ENCODE measurements around the gene TCF12.
"Not testable (repeated sequence)": the region's sequence is repeated elsewhere in the genome, so short reads cannot be mapped to it uniquely, and the experiment has no call there.

The TCF12 gene

DNA sequence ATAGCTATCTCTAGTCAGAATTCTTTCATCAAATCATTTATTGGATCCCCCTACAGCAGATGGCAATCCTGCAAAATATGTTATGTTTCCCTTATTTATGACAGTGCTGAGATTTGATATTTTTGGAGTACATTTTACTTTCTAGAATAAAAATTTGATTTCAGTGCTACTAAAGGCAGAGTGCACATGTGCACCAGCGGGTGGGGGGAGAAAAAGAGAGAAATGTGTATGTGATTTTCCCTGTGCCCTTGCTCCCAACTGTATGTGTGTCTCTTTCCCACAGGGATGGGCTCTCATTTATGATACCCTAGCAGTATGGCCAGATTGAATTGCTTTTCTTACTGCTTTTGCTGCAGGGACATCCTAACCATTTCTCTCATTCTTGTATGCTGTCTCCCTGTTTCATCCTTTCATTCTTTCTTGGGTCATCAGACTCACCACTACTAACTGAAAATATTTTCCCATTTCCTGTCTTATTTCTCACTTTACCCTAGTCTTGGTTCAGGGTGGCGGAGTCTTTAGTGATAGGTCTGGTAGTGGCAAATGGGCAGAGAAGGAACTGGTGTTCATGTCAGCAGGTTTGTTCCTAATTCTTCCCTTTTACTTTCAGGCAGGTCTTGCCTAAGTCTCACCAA, 140.7 kb downstream of the TCF12 start:
- no peak for DNase-seq

DNA sequence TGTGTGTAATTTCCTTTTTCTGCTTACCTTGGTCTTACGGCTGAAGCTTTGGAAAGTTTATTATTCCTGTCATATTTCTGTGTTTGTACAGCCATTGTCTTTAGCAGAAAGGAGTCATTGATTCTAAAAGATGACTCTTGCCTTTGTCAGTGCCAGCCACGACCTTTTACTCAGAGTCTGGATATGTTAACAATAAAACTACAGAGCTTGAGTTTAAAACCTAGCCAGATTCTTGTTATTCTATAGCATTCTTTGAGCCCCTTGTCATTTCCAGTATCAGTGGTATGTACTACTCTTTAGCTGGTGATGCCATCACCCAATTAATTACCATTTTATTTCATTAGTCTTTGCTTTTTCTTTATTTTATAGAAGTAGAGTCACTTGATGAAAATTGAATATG, 142.4 kb downstream of the TCF12 start:
- DNase-seq = no peak

DNA sequence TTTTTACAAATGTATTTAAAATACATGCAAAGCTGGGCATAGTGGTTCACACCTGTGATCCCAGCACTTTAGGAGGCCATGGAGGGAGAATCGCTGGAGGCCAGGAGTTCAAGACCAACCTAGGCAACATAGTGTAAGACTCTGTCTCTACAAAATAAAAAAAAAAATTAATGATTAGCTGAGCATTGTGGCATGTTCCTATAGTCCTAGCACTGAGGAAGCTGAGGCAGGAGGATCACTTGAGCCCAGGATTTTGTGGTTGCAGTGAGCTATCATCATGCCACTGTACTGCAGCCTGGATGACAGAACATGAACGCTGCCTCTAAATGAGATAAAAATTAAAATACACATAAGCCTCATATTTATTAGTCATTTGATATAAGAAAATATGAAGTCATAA, 142.8 kb downstream of the TCF12 start:
- DNase-seq = no peak

DNA sequence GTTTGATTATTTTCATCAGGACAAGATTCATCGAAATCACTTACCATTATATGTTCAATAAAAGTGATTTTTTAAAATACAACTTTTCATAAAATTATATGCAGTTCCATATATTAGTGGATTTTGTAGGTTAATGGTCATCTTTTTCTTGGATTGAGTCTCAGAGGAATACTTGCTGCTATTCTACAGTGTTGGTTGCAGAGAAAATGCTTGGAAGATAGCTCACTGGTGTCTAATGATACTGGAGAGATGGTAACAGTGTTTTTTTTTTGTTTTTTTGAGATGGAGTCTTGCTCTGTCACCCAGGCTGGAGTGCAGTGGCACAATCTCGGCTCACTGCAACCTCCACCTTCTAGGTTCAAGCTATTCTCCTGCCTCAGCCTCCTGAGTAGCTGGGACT, 143.3 kb downstream of the TCF12 start:
- no peak for DNase-seq

DNA sequence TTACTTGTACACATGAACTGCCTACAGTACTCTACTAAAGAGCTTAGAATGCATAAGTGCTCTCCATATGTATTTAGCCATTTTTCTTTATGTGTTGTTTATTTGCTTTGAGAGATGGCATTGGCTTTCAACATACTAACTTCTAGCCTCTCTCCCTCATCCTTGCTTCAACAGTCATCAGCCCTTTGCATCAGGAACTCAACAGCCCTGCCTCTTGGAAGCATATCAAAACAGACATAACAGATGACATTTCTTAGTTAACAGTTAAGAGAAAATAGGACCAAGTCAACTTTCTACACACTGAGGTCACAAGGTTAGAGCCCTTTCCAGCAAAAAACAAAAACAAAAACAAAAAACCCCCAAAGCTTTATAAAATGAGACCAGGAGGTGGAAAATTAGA, 145.6 kb downstream of the TCF12 start:
- DNase-seq = no peak

DNA sequence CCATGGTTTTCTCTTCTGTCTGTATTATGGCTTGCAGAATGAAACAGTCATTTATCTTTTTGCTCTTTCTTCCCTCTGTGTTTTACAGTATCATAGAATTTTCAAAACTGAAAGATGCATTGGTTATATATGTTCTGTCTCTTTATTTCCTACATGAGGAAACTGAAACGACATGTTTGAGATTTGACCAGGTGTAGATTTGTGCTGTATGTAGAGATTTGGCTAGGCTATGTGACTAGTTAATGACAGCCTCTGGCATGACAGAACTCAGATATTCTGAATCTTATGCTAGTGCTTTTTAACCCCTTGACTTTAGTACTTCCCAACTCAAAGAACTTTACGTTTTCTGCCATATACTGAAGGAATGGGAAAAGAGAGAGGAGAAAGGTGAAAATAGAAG, 151.0 kb downstream of the TCF12 start:
- DNase-seq = no peak

DNA sequence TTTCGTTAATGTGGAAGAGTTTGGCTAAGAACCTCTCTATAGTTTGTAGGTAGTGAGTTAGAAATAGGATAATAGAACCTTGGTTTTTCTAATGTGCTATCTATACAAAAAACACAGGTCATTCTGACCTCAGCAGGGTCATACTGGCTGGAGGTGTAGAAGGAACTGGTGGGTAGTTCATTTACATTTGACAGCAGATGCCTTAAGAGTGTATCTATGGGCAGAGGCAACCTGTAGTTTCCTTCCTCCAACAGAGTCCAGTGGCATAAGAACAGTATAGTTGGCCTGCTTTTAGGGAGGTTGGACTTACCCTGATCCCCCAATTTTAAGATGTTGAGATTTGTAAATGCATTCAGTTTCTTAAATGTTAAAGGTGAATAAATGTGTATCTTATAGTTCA, 152.2 kb downstream of the TCF12 start:
- no peak for DNase-seq

DNA sequence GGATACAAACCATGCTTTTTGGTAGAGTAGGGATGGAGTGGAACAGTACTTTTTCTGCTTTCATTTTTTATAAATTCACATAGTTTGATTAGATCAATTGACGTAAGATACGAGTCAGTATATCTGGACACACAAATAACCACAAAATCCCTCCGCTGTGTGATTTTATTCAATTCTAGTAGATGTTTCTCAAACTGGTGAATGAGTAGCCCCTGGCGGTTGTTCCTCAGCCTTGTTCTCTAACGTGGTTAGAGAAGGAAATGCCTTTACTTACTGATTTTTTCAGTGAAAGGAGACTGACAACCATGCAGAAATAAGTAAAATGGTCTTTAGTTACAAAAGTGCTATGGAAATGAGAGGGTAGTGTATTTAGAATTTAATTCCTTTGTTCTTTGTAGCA, 161.0 kb downstream of the TCF12 start:
- no peak for DNase-seq

DNA sequence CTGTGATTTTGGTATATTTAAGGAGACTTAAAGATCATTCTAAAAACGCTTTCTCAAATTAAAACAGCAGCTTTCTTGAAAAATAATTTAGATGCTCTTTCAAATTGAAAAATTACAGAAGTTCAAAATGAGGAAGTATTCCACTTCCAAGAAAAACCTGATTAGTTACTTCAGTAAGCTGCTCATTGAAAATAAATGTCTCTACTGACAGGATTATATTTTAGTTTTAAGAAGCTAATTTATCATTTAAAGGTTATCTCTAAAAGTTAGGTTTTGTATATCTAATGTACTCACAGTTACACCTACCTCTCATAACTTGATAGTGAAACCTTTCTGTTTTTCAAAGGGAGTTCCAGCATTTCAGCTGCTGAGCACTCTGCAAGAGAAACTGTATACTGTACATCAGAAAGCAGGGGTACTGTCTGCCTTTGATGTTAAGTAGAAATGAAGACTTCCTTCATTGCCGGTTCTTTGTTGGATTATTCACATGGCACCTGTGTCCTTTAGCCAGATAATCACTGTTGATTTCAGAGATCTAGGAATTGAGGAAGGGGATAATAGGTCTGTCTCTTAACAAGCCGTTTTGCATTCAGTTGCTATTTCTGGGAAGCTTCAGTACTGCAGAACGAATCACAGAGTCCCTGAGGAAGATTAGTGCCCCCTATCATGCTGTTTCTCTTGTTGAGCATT, 161.6 kb downstream of the TCF12 start:
- DNase-seq = no peak

DNA sequence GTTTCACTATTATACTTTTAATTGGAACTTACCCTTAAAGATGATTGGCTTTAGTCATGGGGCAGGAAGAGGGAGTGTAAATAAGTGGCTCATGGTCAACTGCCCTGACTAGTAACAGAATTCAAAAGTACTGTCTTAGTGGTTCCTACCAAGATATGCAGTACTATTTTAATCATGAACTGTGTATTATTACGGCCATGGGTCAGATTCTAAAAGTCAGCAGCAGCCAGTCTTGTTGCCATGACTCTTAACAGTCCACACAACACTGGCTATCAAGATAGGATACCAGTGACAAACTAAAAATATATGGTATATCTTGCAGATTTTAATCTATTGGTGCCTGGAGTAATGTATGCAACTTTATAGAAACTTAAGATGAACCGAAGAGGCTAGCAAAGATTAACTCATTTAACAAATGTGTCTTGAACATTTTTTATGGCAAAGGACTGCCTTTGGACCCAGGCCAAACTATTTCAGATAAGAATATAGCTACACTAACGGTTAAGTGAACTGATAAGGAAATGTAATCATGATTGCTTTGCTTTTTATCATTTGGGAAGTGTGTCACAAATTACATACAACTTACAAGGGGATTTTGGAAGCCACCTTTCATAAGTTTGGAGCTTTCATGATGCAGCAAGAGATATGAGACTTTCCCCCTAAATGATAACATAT, 163.7 kb downstream of the TCF12 start:
- no peak for DNase-seq

DNA sequence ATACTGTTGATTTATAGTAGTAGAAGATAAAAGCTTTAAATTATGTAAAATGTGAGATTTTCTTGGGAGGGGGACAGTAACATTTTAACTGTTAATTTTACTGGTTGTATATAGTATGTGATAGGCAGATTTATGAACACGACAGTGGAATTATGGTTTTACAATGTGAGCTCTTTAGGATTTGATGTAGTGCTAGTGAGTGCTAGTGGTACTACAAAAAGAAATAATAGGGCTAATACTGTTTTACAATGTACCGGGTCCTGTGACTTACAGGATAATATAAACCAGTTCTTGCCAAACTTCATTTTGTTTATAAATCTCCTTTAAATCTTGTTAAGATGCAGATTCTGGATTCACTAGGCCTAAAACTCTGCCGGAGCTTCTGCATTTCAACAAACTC, 165.7 kb downstream of the TCF12 start:
- DNase-seq = no peak

DNA sequence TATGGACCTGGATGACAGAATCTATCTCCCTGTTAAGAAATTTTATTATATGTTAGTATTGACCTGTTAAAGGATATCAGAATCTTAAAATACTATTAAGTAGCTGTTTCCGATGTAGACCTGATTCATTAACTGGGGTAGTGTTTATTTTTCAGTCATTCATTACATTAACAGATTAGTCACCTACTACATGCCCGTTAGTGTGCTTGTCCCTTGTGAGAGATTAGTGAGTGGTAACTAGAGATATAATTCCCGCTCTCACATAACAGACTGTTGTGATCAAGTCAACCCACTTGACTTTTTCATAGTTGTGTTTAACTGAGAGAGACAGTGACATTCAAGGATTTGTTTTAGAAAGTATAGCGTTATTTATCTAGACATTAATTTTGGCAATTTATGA, 166.8 kb downstream of the TCF12 start:
- DNase-seq = no peak

DNA sequence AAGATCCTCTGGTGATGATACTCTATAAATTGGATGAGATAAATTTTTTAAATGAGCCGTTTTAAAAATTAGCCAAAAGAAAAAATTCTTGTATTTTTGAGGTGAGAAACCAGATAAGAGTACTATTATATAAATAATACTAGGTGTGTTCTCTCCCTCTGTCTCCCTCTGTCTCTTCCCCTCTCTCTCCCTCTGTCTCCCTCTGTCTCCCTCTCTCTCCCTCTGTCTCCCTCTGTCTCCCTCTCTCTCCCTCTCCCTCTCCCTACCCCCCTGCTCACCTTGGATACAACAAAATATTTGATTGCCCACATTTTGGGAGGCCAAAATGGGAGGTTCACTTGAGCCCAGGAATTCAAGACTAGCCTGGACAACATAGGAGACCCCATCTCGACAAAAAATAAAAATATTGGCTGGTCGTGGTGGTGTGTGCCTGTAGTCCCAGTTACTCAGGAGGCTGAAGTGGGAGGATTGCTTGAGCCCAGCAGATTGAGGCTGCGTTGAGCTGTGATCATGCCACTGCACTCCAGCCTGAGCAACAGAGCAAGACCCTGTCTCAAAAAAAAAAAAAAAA, 168.5 kb downstream of the TCF12 start:
- DNase-seq = no peak

DNA sequence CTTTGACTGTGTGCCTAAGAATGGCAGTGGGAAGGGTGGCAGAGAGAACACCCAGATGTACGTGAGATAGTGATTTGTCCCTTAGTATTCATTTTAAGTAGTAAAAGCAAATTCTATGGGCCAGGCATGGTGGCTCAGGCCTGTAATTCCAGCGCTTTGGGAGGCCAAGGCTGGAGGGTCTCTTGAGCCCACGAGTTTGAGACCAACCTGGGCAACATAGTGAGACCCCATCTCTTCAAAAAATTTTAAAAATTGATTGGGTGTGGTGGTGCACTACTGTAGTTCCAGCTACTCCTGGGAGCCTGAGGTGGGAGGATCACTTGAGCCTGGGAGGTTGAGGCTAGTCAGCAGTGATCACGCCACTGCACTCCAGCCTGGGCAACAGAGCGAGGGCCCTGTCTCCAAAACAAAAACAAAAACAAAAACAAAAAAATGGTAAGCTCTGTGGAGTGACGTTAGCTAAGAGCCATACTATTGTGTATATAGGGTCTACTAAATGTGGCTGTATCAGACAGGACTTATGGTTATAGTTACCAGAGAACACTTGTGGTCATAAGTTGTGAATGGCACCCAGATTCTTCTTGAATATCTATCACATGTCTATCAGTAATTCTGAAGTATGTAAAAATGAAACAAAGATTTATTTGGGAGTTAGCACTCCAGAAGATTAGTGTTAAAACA, 171.5 kb downstream of the TCF12 start:
- no peak for DNase-seq

DNA sequence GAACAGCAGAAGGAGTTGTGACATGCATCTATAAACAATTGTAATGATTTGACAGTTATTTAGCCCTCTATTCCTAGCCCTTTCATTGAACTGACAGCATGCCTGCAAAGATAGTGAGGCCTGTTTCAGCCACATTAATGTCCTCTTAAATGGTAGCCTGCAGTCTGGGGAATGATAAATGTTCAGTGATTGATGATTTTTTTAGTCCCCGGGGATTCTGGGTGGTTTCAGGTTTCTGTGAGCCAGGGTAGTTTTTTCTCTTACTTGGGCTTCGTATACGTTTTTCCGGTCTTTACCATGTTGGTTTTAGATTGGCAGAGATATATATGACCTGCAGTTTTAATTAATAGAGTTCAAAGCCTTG, 172.0 kb downstream of the TCF12 start:
- DNase-seq = no peak

DNA sequence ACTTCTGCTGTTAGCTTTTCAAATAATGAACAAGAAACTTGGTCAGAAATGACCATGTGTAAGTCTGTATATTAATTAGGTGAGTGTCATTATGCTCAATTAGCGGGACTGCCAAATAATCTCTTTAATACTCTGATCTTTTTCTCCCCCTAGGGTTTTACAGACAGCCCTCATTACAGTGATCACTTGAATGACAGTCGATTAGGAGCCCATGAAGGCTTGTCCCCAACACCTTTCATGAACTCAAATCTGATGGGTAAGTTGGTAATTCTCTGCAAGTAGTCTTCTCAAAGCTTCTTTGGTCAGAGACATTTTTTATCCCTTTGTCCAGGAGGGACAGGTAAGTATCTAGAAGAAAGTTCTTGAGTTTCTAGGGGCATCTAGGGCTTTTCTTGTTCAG, 173.2 kb downstream of the TCF12 start:
- no peak for DNase-seq

DNA sequence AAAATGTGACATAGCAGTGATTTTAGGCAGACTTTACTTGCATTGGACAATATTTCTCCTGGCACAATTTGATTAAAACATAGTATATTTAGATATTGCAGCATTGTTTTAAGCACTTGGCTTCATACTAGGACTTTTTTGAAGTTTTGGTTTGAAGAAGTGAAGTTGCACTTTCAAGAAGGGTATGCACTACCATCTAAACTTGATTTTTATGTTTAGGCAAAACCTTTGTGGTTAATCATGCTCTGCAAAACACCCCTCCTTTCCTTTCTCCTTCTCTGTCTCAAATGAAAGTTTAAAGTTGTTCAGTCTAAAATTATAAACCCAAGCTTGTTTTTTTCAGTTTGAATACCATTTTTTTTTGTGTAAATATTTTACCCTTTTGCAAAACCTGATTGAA, 173.8 kb downstream of the TCF12 start:
- no peak for DNase-seq

DNA sequence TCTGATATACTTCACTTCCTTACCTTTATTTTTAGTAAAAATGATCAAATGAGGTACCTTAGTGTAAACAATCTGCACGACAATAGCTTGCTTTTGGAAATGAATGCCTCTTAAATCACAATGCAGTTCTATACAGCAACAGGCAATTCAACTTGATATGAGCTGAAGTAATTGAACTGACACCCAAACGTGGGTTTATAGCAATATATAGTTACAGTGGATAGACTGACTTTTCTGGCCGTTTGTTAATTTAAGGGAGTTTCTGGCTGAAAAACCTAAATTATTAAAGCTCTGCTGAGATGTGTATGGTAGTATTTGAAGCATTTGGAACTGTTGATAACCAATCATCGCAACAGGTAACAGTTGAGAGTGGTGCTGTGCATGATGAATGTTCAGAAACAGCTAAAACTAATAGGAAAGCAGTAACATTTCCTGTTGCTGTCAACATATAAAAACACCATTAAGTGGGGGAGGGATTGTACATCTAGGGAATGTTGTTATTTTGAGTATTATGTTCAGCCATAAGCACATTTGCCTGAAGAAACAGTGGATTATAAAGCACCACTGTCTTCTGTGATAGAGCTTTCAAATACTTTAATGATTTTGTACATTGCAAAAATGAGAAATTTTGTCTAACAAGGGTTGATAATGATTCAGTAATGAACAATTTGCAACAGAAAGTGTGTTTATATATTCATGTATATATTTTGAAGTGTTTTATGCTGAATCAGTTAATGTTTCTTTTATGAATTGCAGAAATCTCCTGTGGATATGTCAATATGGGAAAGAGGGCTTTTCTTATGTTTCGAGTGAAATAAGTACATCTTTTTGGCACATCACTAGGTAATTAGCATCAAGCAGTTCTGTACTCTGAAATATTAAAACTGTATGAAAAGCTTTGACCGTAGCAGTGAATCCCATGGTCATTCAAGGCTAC, 176.1 kb downstream of the TCF12 start:
- no peak for DNase-seq

DNA sequence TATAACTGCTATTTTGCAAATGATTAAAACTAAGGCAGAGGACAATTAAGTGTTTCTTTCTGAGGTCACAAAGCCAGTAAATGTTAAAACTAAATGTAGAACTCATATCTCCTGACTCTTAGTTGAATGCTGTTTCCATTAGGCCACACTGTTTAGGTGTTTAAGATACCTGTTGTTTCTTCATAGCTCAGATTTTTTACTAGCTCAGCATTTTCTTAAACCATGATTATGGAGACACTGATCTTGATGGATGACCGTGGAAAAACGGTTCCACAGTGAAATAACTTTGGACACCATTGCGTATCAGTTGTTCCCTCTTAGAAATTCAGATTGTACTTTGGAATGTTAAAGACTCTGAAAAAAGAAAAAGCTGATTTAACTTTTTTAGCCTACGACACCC, 177.5 kb downstream of the TCF12 start:
- no peak for DNase-seq

DNA sequence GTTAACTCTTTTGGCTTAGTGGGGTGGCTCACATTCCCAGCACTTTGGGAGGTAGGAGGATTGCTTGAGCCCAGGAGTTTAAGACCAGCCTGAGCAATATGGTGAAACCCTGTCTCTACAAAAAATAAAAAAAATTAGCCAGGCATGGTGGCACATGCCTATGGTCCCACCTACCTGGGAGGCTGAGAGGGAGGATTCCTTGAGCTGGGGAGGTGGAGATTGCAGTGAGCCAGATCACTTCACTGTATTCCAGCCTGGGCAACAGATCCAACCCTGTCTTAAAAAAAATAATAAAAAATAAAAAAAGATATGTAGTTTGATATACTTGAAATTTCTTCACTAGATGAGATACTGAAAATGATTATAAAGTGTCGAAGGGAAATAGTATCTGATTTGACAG, 178.8 kb downstream of the TCF12 start:
- no peak for DNase-seq

DNA sequence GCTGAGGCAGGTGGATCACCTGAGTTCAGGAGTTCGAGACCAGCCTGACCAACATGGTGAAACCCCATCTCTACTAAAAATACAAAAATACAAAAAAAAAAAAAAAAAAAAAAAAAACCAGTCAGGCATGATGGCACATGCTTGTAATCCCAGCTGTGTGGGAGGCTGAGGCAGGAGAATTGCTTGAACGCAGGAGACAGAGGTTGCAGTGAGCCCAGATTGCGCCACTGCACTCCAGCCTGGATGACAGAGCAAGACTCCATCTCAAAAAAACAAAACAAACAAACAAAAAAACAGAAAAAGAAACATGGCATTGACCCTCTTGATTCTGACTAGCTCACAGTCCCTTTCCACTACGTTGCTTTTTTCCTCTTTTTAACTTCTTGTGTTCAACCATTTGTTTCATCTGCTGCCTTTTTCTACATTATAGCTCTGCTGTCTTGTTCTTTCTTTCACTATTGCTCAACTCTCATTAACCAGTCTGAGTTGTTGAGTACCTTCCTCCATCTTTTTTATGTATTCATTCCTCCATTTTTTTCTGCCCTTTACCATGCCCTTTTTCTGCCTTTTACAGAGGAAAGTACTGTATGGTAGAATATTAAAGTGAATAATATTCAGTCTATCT, 179.6 kb downstream of the TCF12 start:
- not testable (repeated sequence) for DNase-seq

DNA sequence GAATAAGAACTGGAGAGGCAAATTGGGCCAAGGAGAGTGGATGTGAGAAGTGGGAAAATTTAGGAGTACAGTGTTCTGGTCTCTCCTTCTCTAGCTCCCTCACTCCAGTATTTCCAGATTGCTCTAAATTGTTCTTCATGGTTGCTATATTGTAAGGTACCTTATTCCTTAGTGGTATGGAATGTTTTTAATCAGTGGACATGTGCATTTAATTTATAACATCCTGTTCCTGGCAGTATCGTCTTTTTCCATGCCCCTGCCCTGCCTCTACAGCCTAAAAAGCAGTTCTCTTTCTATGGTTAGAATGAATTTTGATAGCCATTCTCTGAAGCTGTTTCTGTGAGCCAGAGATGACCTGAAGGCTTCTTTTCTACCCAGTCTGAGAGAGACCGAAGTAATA, 180.5 kb downstream of the TCF12 start:
- DNase-seq = no peak
